ENCODE results near the gene FAIM.
"Not testable (repeated sequence)": the region's sequence is repeated elsewhere in the genome, so short reads cannot be mapped to it uniquely, and the experiment has no call there.

FAIM gene

GRCh38 chr3:138608322-138609135, at the start of gene FAIM:
Gene FAIM (plus strand): TSS chr3:138608771. CDS start chr3:138619727, 10,956 bp downstream.
- peak in 13 of 14 donors; percentile 55 to 89 (median 74) for DNase-seq

GRCh38 chr3:138559134-138559533, 49.4 kb upstream of the FAIM start:
- no peak for DNase-seq

GRCh38 chr3:138560501-138560900, 48.1 kb upstream of the FAIM start:
- no peak for DNase-seq

- not testable (repeated sequence) for DNase-seq
Measured at GRCh38 chr3:138562902-138563301, 45.7 kb upstream of the FAIM start.

GRCh38 chr3:138566293-138566692, 42.3 kb upstream of the FAIM start:
- not testable (repeated sequence) for DNase-seq

- no peak for DNase-seq
Measured at GRCh38 chr3:138567403-138567802, 41.2 kb upstream of the FAIM start.

GRCh38 chr3:138569090-138569489, 39.5 kb upstream of the FAIM start:
- no peak for DNase-seq

GRCh38 chr3:138569624-138570023, 38.9 kb upstream of the FAIM start:
- not testable (repeated sequence) for DNase-seq

GRCh38 chr3:138573138-138573537, 35.4 kb upstream of the FAIM start:
- no peak for DNase-seq

GRCh38 chr3:138578141-138578540, 30.4 kb upstream of the FAIM start:
- no peak for DNase-seq

- no peak for DNase-seq
Measured at GRCh38 chr3:138578961-138579574, 29.5 kb upstream of the FAIM start.

GRCh38 chr3:138587374-138587773, 21.2 kb upstream of the FAIM start:
- DNase-seq: no peak

- no peak for DNase-seq
Measured at GRCh38 chr3:138588445-138588844, 20.1 kb upstream of the FAIM start.

GRCh38 chr3:138591392-138591791, 17.2 kb upstream of the FAIM start:
- DNase-seq: no peak

GRCh38 chr3:138593488-138594149, 15.0 kb upstream of the FAIM start:
- DNase-seq: no peak

GRCh38 chr3:138594150-138594934, 14.2 kb upstream of the FAIM start, which contains the start of gene CEP70:
Gene CEP70 (minus strand): TSS chr3:138594260. CDS start chr3:138572927, 21,333 bp downstream.
- no peak for DNase-seq

- no peak for DNase-seq
Measured at GRCh38 chr3:138594935-138595610, 13.5 kb upstream of the FAIM start.

GRCh38 chr3:138597186-138597976, 11.2 kb upstream of the FAIM start:
- DNase-seq: not testable (repeated sequence)

GRCh38 chr3:138598534-138598933, 10.0 kb upstream of the FAIM start:
- no peak for DNase-seq

GRCh38 chr3:138600100-138600745, 8.3 kb upstream of the FAIM start:
- DNase-seq: peak in 1 of 14 donors; percentile 7
